SIG-M5 treated with dmso at 0.1 percent for 504 hours (cell line): ENCODE data around the gene RELCH.

Experiments used
- DNase-seq: peaks from one replicate; lab custom pipeline; 2025; ENCODE audit not compliant: unreplicated experiment; lab: John Stamatoyannopoulos, UW

Gene RELCH

GRCh38 chr18:62318228-62319180 lies 131.4 kb downstream of the RELCH start:
- no peak for DNase-seq

- peak; percentile 5 for DNase-seq
Measured at GRCh38 chr18:62321201-62321600, 134.1 kb downstream of the RELCH start.

GRCh38 chr18:62323483-62324180 lies 136.6 kb downstream of the RELCH start:
- DNase-seq, result no peak

GRCh38 chr18:62324181-62324828 lies 137.2 kb downstream of the RELCH start:
- DNase-seq, result peak; percentile 66

- peak; percentile 10 for DNase-seq
Measured at GRCh38 chr18:62324917-62325805, 138.1 kb downstream of the RELCH start, which contains the start of gene TNFRSF11A. TNFRSF11A (plus strand) TSS chr18:62325310; CDS start chr18:62325353, 43 bp downstream.

- no peak for DNase-seq
Measured at GRCh38 chr18:62325806-62326645, 139.0 kb downstream of the RELCH start.

GRCh38 chr18:62326646-62327348 lies 139.7 kb downstream of the RELCH start:
- DNase-seq, result no peak

GRCh38 chr18:62327977-62328376 lies 140.9 kb downstream of the RELCH start:
- no peak for DNase-seq

- DNase-seq, result no peak
Measured at GRCh38 chr18:62328586-62329525, 141.8 kb downstream of the RELCH start.

- no peak for DNase-seq
Measured at GRCh38 chr18:62329691-62330454, 142.8 kb downstream of the RELCH start.

GRCh38 chr18:62330650-62331049 lies 143.6 kb downstream of the RELCH start:
- no peak for DNase-seq

GRCh38 chr18:62331581-62332356 lies 144.7 kb downstream of the RELCH start:
- peak; percentile 15 for DNase-seq

- DNase-seq, result peak; percentile 59
Measured at GRCh38 chr18:62332431-62332830, 145.4 kb downstream of the RELCH start.

GRCh38 chr18:62332964-62333695 lies 146.1 kb downstream of the RELCH start:
- DNase-seq, result no peak

GRCh38 chr18:62334120-62334519 lies 147.1 kb downstream of the RELCH start:
- no peak for DNase-seq

GRCh38 chr18:62335494-62335893 lies 148.4 kb downstream of the RELCH start:
- DNase-seq, result no peak
